Vagina (tissue), 2 donors: ENCODE data around the gene PCNX2. TPM values are rescaled to one million over a fixed set of nuclear protein-coding genes. Genes with fewer than 3 reads are reported as not detected.

Source experiments
- DNase-seq, 2 donors: peaks; one replicate each; pipeline ENCODE4 v3.0.0-alpha.2; 2017; ENCODE audit errors: extremely low spot score in 2 of 2
- H3K27ac ChIP-seq: fragments of 200-600 bp; sonication (generic); one replicate; pipeline ENCODE4 v1.5.1; 2019
- H3K27me3 ChIP-seq: fragments of 200-600 bp; sonication (generic); one replicate; pipeline ENCODE4 v1.5.1; 2019
- H3K36me3 ChIP-seq, 2 donors: fragments of 200-600 bp; sonication (generic); one replicate each; pipeline ENCODE4 v1.5.1; 2017 to 2019
- H3K4me1 ChIP-seq: fragments of 200-600 bp; sonication (generic); one replicate; pipeline ENCODE4 v1.5.1; 2019
- H3K4me3 ChIP-seq, 2 donors: fragments of 200-600 bp; sonication (generic); 1 replicate in 1 of 2; 2 replicates in 1 of 2; pipeline ENCODE4 v1.5.1; 2016 to 2019
- H3K9me3 ChIP-seq: fragments of 200-600 bp; sonication (generic); one replicate; pipeline ENCODE4 v1.5.1; 2019
- CTCF ChIP-seq, 3 experiments: fragments of 450-650 bp in 2 of 3; fragments of 200-600 bp in 1 of 3; sonication (generic) in 1 of 3; IDR thresholded peaks; one replicate each; pipeline ENCODE4 v1.5.1; 2017 to 2019; ENCODE audit warnings: antibody characterized with exemption in 3 of 3, mild to moderate bottlenecking in 2 of 3, moderate library complexity in 2 of 3
- POLR2A ChIP-seq, 2 donors: fragments of 450-650 bp; IDR thresholded peaks; one replicate each; pipeline ENCODE4 v1.6.1; 2017; ENCODE audit warnings: antibody characterized with exemption in 2 of 2, mild to moderate bottlenecking in 2 of 2, moderate library complexity in 2 of 2
- POLR2AphosphoS5 ChIP-seq, 2 donors: sonication (generic); formaldehyde crosslinking; IDR thresholded peaks; one replicate each; pipeline ENCODE4 v1.9.0; 2017; ENCODE audit warnings: antibody characterized with exemption in 2 of 2, mild to moderate bottlenecking in 2 of 2, low read depth in 1 of 2; ENCODE audit not compliant: insufficient read depth in 1 of 2
- intact Hi-C: fragments of 100-400 bp; cut with DNase I; formaldehyde crosslinking; loops from one replicate; pipeline ENCODE4 v1.15.1; 2023
- total RNA-seq: library from RNA; depleted of rRNA; stranded (reverse); fragments of >200 nt; gene quantifications from one replicate; pipeline ENCODE4 v1.2.3, GENCODE V29; 2016

PCNX2 gene
- total RNA-seq, 1 donor from 2014 or later, result 29.2 TPM

- H3K27ac ChIP-seq, result no peak overlapping the region
- TF ChIP-seq POLR2A (IDR thresholded peaks at IDR 0.05) (no peak), CTCF (IDR thresholded peaks at IDR 0.05) (no peak), POLR2AphosphoS5 (IDR thresholded peaks at IDR 0.05; ENCODE audit: insufficient read depth in 1 of 2, low read depth in 1 of 2) (no peak)
- no peaks in the 10 kb centered on the region for H3K9me3 ChIP-seq
- DNase-seq, result no peak
- no peaks in the 10 kb centered on the region for H3K36me3 ChIP-seq
- no peaks in the 10 kb centered on the region for H3K27me3 ChIP-seq
- H3K4me3 ChIP-seq, result no peak overlapping the region
- intact Hi-C loops, result no loop called here
- H3K4me1 ChIP-seq, result peaks cover 10% of the 10 kb centered on the region
These were observed 257.7 kb downstream of the PCNX2 start for GRCh38 chr1:233037843-233038242.

- Histone ChIP-seq H3K4me1 (peaks cover 11% of the 10 kb centered on the region), H3K27ac (no peak overlapping the region), H3K36me3 (no peaks in the 10 kb centered on the region), H3K9me3 (no peaks in the 10 kb centered on the region), H3K27me3 (no peaks in the 10 kb centered on the region), H3K4me3 (no peak overlapping the region)
- DNase-seq, result no peak
- TF ChIP-seq CTCF (IDR thresholded peaks at IDR 0.05) (no peak), POLR2AphosphoS5 (IDR thresholded peaks at IDR 0.05; ENCODE audit: insufficient read depth in 1 of 2, low read depth in 1 of 2) (no peak), POLR2A (IDR thresholded peaks at IDR 0.05) (no peak)
- intact Hi-C loops, result no loop called here
These were observed 260.7 kb downstream of the PCNX2 start for GRCh38 chr1:233034836-233035235.

- Histone ChIP-seq H3K4me1 (peaks cover 11% of the 10 kb centered on the region), H3K36me3 (no peaks in the 10 kb centered on the region), H3K27ac (peak overlapping the region; percentile 20), H3K27me3 (no peaks in the 10 kb centered on the region), H3K4me3 (no peak overlapping the region), H3K9me3 (no peaks in the 10 kb centered on the region)
- intact Hi-C loops, result no loop called here
- TF ChIP-seq CTCF (IDR thresholded peaks at IDR 0.05) (no peak), POLR2AphosphoS5 (IDR thresholded peaks at IDR 0.05; ENCODE audit: insufficient read depth in 1 of 2, low read depth in 1 of 2) (peak in 1 of 2 donors; percentile 62), POLR2A (IDR thresholded peaks at IDR 0.05) (no peak)
- DNase-seq, result no peak
These were observed 262.2 kb downstream of the PCNX2 start for GRCh38 chr1:233033361-233033760.

- intact Hi-C loops, result no loop called here
- TF ChIP-seq POLR2A (IDR thresholded peaks at IDR 0.05) (no peak), CTCF (IDR thresholded peaks at IDR 0.05) (no peak), POLR2AphosphoS5 (IDR thresholded peaks at IDR 0.05; ENCODE audit: insufficient read depth in 1 of 2, low read depth in 1 of 2) (no peak)
- H3K9me3 ChIP-seq, result no peaks in the 10 kb centered on the region
These were observed 262.6 kb downstream of the PCNX2 start for GRCh38 chr1:233032916-233033315.

GRCh38 chr1:233031521-233031920 lies 264.0 kb downstream of the PCNX2 start:
- intact Hi-C loops, result no loop called here
- H3K27ac ChIP-seq, result no peak overlapping the region

More at GRCh38 chr1:233032916-233033315, 262.6 kb downstream of the PCNX2 start:
- DNase-seq, result no peak
- no peak overlapping the region for H3K4me3 ChIP-seq
- H3K27me3 ChIP-seq, result no peaks in the 10 kb centered on the region
- H3K27ac ChIP-seq, result no peak overlapping the region
- no peaks in the 10 kb centered on the region for H3K36me3 ChIP-seq
- peaks cover 11% of the 10 kb centered on the region for H3K4me1 ChIP-seq

More at GRCh38 chr1:233031521-233031920, 264.0 kb downstream of the PCNX2 start:
- Histone ChIP-seq H3K36me3 (no peaks in the 10 kb centered on the region), H3K4me3 (no peak overlapping the region), H3K9me3 (no peaks in the 10 kb centered on the region), H3K27me3 (no peaks in the 10 kb centered on the region), H3K4me1 (peaks cover 11% of the 10 kb centered on the region)
- no peak for DNase-seq
- TF ChIP-seq POLR2A (IDR thresholded peaks at IDR 0.05) (no peak), POLR2AphosphoS5 (IDR thresholded peaks at IDR 0.05; ENCODE audit: insufficient read depth in 1 of 2, low read depth in 1 of 2) (no peak), CTCF (IDR thresholded peaks at IDR 0.05) (no peak)
